ENCODE measurements around the gene BACH2.

DNA sequence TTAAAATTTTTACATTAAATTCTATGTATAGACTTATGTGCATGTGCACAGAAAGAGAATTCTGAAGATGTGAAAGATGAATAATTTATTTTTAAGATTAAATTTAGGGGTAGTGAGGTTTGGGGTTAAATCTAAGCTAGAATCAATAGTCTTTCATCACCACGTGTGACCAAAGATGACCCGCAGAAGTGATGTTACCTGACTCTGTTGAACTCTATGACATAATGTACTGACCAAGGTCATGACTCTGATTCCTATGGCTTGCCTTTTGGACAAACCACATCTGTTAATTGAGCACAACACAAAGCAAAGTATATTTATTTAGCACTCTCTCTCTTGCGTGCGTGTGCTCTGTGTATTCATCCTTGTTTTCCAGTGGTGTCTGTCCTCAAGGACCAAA, 150.6 kb downstream of the BACH2 start:
- TF ChIP-seq, protein P1, sequence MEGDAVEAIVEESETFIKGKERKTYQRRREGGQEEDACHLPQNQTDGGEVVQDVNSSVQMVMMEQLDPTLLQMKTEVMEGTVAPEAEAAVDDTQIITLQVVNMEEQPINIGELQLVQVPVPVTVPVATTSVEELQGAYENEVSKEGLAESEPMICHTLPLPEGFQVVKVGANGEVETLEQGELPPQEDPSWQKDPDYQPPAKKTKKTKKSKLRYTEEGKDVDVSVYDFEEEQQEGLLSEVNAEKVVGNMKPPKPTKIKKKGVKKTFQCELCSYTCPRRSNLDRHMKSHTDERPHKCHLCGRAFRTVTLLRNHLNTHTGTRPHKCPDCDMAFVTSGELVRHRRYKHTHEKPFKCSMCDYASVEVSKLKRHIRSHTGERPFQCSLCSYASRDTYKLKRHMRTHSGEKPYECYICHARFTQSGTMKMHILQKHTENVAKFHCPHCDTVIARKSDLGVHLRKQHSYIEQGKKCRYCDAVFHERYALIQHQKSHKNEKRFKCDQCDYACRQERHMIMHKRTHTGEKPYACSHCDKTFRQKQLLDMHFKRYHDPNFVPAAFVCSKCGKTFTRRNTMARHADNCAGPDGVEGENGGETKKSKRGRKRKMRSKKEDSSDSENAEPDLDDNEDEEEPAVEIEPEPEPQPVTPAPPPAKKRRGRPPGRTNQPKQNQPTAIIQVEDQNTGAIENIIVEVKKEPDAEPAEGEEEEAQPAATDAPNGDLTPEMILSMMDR (IDR thresholded peaks at IDR 0.05): no peak
- TF ChIP-seq RAD21 (IDR thresholded peaks at IDR 0.05; ENCODE audit: low read length): no peak
- TF ChIP-seq, protein P2, sequence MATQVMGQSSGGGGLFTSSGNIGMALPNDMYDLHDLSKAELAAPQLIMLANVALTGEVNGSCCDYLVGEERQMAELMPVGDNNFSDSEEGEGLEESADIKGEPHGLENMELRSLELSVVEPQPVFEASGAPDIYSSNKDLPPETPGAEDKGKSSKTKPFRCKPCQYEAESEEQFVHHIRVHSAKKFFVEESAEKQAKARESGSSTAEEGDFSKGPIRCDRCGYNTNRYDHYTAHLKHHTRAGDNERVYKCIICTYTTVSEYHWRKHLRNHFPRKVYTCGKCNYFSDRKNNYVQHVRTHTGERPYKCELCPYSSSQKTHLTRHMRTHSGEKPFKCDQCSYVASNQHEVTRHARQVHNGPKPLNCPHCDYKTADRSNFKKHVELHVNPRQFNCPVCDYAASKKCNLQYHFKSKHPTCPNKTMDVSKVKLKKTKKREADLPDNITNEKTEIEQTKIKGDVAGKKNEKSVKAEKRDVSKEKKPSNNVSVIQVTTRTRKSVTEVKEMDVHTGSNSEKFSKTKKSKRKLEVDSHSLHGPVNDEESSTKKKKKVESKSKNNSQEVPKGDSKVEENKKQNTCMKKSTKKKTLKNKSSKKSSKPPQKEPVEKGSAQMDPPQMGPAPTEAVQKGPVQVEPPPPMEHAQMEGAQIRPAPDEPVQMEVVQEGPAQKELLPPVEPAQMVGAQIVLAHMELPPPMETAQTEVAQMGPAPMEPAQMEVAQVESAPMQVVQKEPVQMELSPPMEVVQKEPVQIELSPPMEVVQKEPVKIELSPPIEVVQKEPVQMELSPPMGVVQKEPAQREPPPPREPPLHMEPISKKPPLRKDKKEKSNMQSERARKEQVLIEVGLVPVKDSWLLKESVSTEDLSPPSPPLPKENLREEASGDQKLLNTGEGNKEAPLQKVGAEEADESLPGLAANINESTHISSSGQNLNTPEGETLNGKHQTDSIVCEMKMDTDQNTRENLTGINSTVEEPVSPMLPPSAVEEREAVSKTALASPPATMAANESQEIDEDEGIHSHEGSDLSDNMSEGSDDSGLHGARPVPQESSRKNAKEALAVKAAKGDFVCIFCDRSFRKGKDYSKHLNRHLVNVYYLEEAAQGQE (IDR thresholded peaks at IDR 0.05; ENCODE audit: low read depth, low read length): no peak
- TF ChIP-seq SMC3 (IDR thresholded peaks at IDR 0.05; ENCODE audit: low read depth, low read length): no peak
- TF ChIP-seq TAF1 (IDR thresholded peaks at IDR 0.05; ENCODE audit: borderline replicate concordance, low read depth, low read length): no peak
- TF ChIP-seq, protein P3, sequence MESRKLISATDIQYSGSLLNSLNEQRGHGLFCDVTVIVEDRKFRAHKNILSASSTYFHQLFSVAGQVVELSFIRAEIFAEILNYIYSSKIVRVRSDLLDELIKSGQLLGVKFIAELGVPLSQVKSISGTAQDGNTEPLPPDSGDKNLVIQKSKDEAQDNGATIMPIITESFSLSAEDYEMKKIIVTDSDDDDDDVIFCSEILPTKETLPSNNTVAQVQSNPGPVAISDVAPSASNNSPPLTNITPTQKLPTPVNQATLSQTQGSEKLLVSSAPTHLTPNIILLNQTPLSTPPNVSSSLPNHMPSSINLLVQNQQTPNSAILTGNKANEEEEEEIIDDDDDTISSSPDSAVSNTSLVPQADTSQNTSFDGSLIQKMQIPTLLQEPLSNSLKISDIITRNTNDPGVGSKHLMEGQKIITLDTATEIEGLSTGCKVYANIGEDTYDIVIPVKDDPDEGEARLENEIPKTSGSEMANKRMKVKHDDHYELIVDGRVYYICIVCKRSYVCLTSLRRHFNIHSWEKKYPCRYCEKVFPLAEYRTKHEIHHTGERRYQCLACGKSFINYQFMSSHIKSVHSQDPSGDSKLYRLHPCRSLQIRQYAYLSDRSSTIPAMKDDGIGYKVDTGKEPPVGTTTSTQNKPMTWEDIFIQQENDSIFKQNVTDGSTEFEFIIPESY (IDR thresholded peaks at IDR 0.05; ENCODE audit: borderline replicate concordance, low read depth): no peak
- no peak for TF ChIP-seq POLR2AphosphoS5 (IDR thresholded peaks at IDR 0.05; ENCODE audit: low read depth, low read length)
- no peak for TF ChIP-seq EZH2phosphoT487 (IDR thresholded peaks at IDR 0.05; ENCODE audit: borderline replicate concordance, low read depth)
- TF ChIP-seq YY1 (IDR thresholded peaks at IDR 0.05; ENCODE audit: low read depth): no peak
- no peak for TF ChIP-seq JUND (IDR thresholded peaks at IDR 0.05)
- TF ChIP-seq, protein P4, sequence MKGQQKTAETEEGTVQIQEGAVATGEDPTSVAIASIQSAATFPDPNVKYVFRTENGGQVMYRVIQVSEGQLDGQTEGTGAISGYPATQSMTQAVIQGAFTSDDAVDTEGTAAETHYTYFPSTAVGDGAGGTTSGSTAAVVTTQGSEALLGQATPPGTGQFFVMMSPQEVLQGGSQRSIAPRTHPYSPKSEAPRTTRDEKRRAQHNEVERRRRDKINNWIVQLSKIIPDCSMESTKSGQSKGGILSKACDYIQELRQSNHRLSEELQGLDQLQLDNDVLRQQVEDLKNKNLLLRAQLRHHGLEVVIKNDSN (IDR thresholded peaks at IDR 0.05; ENCODE audit: borderline replicate concordance, low read depth): no peak
- TF ChIP-seq FOXM1 (IDR thresholded peaks at IDR 0.05; ENCODE audit: low read depth): no peak

All from SK-N-SH (cell line).